Endothelial cell (in vitro differentiated cells): ENCODE measurements around the gene LRRC71. TPM values are rescaled to one million over a fixed set of nuclear protein-coding genes. Genes with fewer than 3 reads are reported as not detected.

Experiments used
- DNase-seq: peaks from one replicate; pipeline ENCODE4 v3.0.0; 2021; ENCODE audit warnings: low spot score
- H3K27ac Mint-ChIP-seq: one replicate; pipeline ENCODE4 v1.8.0; 2021; ENCODE audit warnings: mixed read lengths, inconsistent platforms; ENCODE audit not compliant: unreplicated experiment
- H3K27me3 Mint-ChIP-seq: one replicate; pipeline ENCODE4 v1.8.0; 2021; ENCODE audit warnings: mild to moderate bottlenecking, moderate library complexity, mixed read lengths, inconsistent platforms; ENCODE audit not compliant: unreplicated experiment
- H3K36me3 Mint-ChIP-seq: one replicate; pipeline ENCODE4 v1.8.0; 2021; ENCODE audit warnings: mild to moderate bottlenecking, low read depth, mixed read lengths, inconsistent platforms; ENCODE audit not compliant: unreplicated experiment
- H3K4me1 Mint-ChIP-seq: one replicate; pipeline ENCODE4 v1.8.0; 2021; ENCODE audit warnings: mild to moderate bottlenecking, mixed read lengths, inconsistent platforms; ENCODE audit not compliant: unreplicated experiment
- H3K4me3 Mint-ChIP-seq: one replicate; pipeline ENCODE4 v1.8.0; 2021; ENCODE audit warnings: mild to moderate bottlenecking, mixed read lengths, inconsistent platforms; ENCODE audit not compliant: unreplicated experiment
- H3K9me3 Mint-ChIP-seq: one replicate; pipeline ENCODE4 v1.8.0; 2021; ENCODE audit warnings: mixed read lengths, inconsistent platforms; ENCODE audit not compliant: unreplicated experiment
- CTCF ChIP-seq: fragments of 200-600 bp; sonication (generic); IDR thresholded peaks from one replicate; pipeline ENCODE4 v1.5.0; 2021; ENCODE audit warnings: antibody characterized with exemption; ENCODE audit not compliant: unreplicated experiment
- total RNA-seq: library from RNA; stranded (reverse); fragmentation: NEBNext Ultra II Directional; extraction: Animal tissue kit (Norgen Biotek cat#: 25700); gene quantifications from one replicate; pipeline ENCODE4 v1.2.1, GENCODE V29; 2021; ENCODE audit not compliant: unreplicated experiment

Gene LRRC71
- total RNA-seq, 1 donor from 2014 or later, result 0.95 TPM

- H3K36me3 Mint-ChIP-seq, result peaks cover 74% of the 10 kb centered on the region
- peaks cover 17% of the 10 kb centered on the region for H3K27me3 Mint-ChIP-seq
- H3K4me3 Mint-ChIP-seq, result no peak overlapping the region
- no peak overlapping the region for H3K27ac Mint-ChIP-seq
- H3K9me3 Mint-ChIP-seq, result no peaks in the 10 kb centered on the region
- no peak for DNase-seq
- TF ChIP-seq CTCF, result no peak
- H3K4me1 Mint-ChIP-seq, result peaks cover 14% of the 10 kb centered on the region
These were observed 24.4 kb downstream of the LRRC71 start for GRCh38 chr1:156944848-156945247.

GRCh38 chr1:156945881-156946661 is 25.6 kb downstream of the LRRC71 start:
- H3K4me3 Mint-ChIP-seq, result peak overlapping the region; percentile 37
- no peak for DNase-seq
- H3K9me3 Mint-ChIP-seq, result no peaks in the 10 kb centered on the region
- peaks cover 13% of the 10 kb centered on the region for H3K27me3 Mint-ChIP-seq
- peak overlapping the region; percentile 20 for H3K27ac Mint-ChIP-seq
- H3K36me3 Mint-ChIP-seq, result peaks cover 62% of the 10 kb centered on the region
- TF ChIP-seq CTCF, result no peak
- H3K4me1 Mint-ChIP-seq, result peaks cover 7% of the 10 kb centered on the region

- no peak for TF ChIP-seq CTCF
- H3K9me3 Mint-ChIP-seq, result no peaks in the 10 kb centered on the region
- no peak for DNase-seq
- H3K4me3 Mint-ChIP-seq, result no peak overlapping the region
- peaks cover 5% of the 10 kb centered on the region for H3K4me1 Mint-ChIP-seq
- peaks cover 13% of the 10 kb centered on the region for H3K27me3 Mint-ChIP-seq
- H3K36me3 Mint-ChIP-seq, result peaks cover 64% of the 10 kb centered on the region
- H3K27ac Mint-ChIP-seq, result no peak overlapping the region
These were observed 26.7 kb downstream of the LRRC71 start for GRCh38 chr1:156947127-156947526.

- TF ChIP-seq CTCF, result no peak
- Mint-ChIP-seq H3K27me3 (peaks cover 12% of the 10 kb centered on the region), H3K27ac (no peak overlapping the region), H3K9me3 (no peaks in the 10 kb centered on the region), H3K4me3 (no peak overlapping the region), H3K4me1 (peaks cover 5% of the 10 kb centered on the region), H3K36me3 (peaks cover 57% of the 10 kb centered on the region)
- no peak for DNase-seq
These were observed 27.5 kb downstream of the LRRC71 start for GRCh38 chr1:156947818-156948525.

GRCh38 chr1:156948708-156949107 is 28.3 kb downstream of the LRRC71 start:
- peaks cover 12% of the 10 kb centered on the region for H3K27me3 Mint-ChIP-seq
- no peak for DNase-seq
- TF ChIP-seq CTCF, result peak; percentile 46
- H3K4me1 Mint-ChIP-seq, result peaks cover 3% of the 10 kb centered on the region
- H3K9me3 Mint-ChIP-seq, result no peaks in the 10 kb centered on the region
- H3K4me3 Mint-ChIP-seq, result no peak overlapping the region
- H3K36me3 Mint-ChIP-seq, result peaks cover 51% of the 10 kb centered on the region
- H3K27ac Mint-ChIP-seq, result no peak overlapping the region
